GM15510 (cell line): ENCODE results near the gene OR10C1.

Experiments used
- POLR2A ChIP-seq: IDR thresholded peaks from 3 replicates; pipeline ENCODE4 v1.6.1; 2011; ENCODE audit warnings: borderline replicate concordance; ENCODE audit not compliant: insufficient read length; ENCODE audit errors: extremely low read depth

The OR10C1 gene

DNA sequence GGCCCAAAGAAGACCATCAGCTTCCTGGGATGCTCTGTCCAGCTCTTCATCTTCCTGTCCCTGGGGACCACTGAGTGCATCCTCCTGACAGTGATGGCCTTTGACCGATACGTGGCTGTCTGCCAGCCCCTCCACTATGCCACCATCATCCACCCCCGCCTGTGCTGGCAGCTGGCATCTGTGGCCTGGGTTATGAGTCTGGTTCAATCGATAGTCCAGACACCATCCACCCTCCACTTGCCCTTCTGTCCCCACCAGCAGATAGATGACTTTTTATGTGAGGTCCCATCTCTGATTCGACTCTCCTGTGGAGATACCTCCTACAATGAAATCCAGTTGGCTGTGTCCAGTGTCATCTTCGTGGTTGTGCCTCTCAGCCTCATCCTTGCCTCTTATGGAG lies 22.9 kb downstream of the OR10C1 start:
- TF ChIP-seq POLR2A = no peak

DNA sequence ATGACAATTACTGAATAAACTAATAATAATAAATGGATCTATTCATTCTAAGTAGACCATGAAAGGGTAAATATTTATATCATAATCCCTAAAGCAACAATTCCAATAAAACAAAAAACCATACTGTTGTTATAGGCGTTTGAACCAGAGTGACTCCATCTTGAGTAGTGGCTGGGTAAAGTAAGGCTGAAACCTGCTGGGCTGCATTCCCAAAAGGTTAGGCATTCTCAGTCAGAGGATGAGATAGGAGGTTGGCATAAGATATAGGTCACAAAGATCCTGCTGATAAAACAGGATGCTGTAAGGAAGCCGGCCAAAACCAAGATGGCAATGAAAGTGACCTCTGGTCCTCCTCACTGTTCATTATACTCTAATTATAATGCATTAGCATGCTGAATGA lies 26.2 kb downstream of the OR10C1 start:
- TF ChIP-seq POLR2A = no peak

GRCh38 chr6:29465801-29466200 lies 26.7 kb downstream of the OR10C1 start:
- no peak for TF ChIP-seq POLR2A

DNA sequence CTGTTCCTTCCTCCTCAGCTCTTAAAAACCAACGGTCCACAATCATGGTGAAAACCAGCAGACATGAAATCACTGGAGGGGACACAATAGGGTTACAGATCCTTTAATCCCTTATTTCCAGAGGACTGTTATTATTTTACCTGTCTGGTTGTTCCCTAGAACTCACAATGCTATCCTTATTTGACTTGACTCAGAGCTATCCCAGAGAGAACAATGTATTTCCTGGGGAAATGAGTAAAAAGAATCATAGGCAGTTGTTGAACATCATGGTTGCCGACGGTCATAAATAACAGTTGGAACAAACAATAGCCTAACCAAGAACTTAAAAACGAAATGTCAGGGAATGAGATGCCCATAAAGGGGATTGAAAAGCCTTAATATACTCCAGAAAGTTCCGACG lies 27.1 kb downstream of the OR10C1 start:
- TF ChIP-seq POLR2A = no peak

DNA sequence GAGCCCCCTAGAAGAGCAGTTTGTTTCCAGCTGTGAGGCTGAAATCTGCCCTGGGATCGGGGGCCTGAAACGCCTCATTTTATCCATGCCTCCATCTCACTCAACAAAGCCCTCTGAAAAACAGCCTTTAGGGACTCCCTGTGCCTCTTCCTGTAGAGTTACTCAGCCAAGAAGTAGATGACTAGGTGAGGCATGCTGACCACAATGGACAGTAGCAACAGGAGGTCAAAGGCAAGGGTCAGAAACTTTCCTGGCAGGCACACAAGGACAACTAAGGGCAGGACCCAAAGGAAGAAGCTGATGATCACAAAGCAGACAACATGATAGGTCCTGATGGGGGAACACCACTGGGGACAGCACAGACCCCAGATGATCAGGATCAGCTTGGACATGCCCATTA lies 35.9 kb downstream of the OR10C1 start:
- no peak for TF ChIP-seq POLR2A

- no peak for TF ChIP-seq POLR2A
Observed at GRCh38 chr6:29477923-29478450, 38.9 kb downstream of the OR10C1 start.

DNA sequence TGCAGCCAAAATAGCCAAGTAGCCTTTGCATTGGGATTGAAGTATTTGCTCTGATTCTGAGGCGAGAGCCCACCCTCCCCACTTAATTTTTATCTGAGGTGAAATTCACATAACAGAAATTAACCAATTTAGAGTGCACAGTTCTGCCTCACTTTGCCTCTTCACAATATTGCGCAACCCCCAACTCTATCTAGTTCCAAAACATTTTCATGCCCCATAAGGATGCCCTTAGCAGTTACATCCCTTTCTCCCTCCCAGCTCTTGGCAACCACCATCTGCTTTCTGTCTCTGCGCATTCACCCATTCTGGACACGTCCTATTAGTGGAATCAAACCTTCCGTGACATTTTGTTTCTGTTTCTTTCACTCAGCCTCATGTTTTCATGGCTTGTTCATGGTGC lies 39.6 kb downstream of the OR10C1 start:
- no peak for TF ChIP-seq POLR2A

DNA sequence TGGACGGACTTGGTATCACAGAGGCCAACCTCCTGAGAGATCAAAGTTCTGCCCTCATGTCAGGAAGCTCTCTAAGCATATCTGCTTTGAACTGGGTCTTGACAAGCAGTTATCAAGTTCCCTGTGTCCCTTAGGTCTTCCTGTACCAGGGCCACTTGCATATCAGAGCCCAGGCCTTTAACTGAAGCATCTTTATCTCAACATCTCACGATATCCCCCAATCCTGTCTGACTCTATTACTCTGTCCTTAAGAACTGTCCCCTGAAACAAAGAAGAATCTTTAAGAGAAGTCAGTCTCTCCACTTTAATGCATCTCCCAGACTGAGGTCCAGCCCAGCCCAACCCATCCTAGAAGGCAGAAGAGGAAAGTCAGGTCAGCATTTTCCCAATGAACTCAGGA lies 40.5 kb downstream of the OR10C1 start:
- no peak for TF ChIP-seq POLR2A

DNA sequence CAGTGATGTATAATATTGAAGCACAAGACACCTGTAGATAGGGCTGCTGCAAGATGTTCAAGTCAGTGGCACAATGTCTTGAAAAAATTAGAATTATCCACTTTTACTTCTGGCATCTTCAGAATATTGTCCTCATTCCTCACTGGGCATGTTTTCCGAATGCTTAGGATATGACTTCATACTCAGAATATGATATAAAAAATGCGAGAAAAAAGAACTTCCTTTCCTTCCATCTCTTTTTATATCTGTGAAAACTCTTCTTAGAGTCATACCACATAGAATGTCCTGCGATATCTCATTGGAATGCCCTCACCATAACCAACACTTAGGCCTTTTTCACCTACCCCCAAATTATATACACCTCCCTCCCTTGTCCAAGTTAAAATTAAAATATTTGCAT lies 44.1 kb downstream of the OR10C1 start:
- TF ChIP-seq POLR2A = no peak

GRCh38 chr6:29483735-29484134 lies 44.6 kb downstream of the OR10C1 start:
- TF ChIP-seq POLR2A = no peak

DNA sequence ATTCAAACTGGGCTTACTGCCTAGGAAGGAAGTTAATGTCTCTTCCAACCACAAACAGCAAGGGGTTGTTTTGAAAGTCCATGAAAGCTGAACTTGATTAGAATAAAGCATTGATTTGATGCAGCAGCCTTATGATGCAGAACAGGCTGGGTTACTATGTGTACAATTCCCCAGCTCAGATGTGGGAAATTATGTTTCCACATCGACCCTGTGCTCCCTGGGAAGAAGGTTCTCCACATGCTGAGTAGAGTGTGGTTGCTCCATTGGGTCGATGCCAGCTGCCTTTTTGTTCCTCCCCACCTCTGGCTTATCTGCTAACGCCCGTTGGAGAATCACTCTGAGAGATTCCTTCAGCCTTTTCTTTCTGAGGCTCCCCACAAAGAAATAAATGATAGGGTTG lies 47.5 kb downstream of the OR10C1 start:
- TF ChIP-seq POLR2A = no peak

DNA sequence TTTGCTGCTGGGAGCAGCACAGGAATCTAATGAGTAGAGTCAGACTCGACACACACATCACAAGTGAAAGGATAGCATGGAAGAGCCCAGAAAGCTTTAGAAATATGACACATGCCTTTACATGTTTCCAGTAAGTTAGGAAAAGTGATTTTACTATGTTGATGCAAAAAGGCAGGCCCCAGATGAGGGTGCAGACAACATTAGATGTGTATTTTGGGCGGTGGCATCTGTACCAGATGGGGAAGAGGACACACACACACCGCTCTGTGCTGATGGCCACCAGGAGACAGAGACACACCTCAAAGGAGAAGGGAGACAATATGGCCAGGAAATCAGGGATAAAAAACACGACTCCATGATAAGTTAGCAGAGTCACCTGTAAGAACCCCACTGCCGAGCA lies 48.0 kb downstream of the OR10C1 start:
- no peak for TF ChIP-seq POLR2A

GRCh38 chr6:29487660-29488059 lies 48.6 kb downstream of the OR10C1 start, which contains the start of gene MAS1L:
MAS1L (minus strand) TSS chr6:29487956; CDS start chr6:29487902, 54 bp downstream.
- TF ChIP-seq POLR2A = no peak

GRCh38 chr6:29488874-29489273 lies 49.8 kb downstream of the OR10C1 start:
- no peak for TF ChIP-seq POLR2A

- no peak for TF ChIP-seq POLR2A
Observed at GRCh38 chr6:29489286-29489685, 50.2 kb downstream of the OR10C1 start.

- no peak for TF ChIP-seq POLR2A
Observed at GRCh38 chr6:29490055-29490454, 50.9 kb downstream of the OR10C1 start.

DNA sequence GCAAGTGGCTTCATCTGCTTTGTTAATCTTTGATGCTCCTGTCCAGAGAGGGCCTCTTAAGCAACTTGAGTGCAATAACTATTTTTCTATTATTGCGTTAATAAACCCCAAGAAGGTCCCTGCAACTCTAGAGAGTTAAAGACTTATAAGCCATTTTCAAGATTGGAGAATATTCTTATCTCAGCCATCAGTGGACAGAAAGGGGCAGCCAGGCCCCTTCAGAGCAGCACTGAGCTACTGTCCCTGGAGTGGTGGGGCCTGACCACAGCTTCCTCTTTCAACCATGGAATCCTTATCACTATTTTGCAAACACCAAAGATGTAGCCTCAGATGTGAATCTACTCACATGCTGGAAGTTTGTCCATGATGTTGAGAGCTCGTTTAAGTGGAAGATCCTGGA lies 51.4 kb downstream of the OR10C1 start:
- TF ChIP-seq POLR2A = no peak
